Fibroblast of skin of back (primary cell): ENCODE measurements around the gene FPGS.

Experiments
- DNase-seq: peaks from one replicate; pipeline ENCODE4 v3.0.0-alpha.2; 2013

Gene FPGS

GRCh38 chr9:127862075-127863011 is 59.7 kb downstream of the FPGS start:
- no peak for DNase-seq

GRCh38 chr9:127863191-127863621 is 60.5 kb downstream of the FPGS start:
- DNase-seq = no peak
